Measurements from ENCODE around the gene DLG2. TPM values are rescaled to one million over a fixed set of nuclear protein-coding genes. Genes with fewer than 3 reads are reported as not detected.
A peak's percentile ranks its signal among the peaks of the same experiment; 100 is the strongest.

The DLG2 gene
- total RNA-seq, 1 donor = 1.3 TPM

DNA sequence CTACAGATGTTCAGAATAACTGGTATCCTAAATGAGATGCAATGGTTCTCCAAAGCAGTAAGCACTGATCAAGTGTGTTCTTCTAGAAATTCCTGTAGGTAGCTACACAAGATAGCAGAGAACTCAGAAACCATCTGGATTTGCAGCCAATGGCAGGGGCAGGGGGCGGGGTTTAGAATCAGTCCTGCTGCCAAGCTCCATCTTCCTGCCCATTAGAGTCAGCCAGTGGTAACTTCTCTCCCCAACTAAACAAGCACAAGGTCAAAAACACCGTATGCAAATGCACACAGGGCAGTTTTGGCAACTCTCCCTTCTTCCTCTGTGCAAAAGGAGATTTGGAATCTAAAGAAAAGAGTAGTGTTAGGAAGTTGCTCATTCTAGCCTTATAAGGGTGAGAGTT, 2103.5 kb downstream of the DLG2 start:
- TF ChIP-seq, protein P1, sequence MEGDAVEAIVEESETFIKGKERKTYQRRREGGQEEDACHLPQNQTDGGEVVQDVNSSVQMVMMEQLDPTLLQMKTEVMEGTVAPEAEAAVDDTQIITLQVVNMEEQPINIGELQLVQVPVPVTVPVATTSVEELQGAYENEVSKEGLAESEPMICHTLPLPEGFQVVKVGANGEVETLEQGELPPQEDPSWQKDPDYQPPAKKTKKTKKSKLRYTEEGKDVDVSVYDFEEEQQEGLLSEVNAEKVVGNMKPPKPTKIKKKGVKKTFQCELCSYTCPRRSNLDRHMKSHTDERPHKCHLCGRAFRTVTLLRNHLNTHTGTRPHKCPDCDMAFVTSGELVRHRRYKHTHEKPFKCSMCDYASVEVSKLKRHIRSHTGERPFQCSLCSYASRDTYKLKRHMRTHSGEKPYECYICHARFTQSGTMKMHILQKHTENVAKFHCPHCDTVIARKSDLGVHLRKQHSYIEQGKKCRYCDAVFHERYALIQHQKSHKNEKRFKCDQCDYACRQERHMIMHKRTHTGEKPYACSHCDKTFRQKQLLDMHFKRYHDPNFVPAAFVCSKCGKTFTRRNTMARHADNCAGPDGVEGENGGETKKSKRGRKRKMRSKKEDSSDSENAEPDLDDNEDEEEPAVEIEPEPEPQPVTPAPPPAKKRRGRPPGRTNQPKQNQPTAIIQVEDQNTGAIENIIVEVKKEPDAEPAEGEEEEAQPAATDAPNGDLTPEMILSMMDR (IDR thresholded peaks at IDR 0.05; ENCODE audit: insufficient read depth, low read depth, low read length) = no peak
- no peak for DNase-seq (ENCODE audit: low read depth)
- no peak overlapping the region for H3K4me3 ChIP-seq (ENCODE audit: low read depth, low read length)

DNA sequence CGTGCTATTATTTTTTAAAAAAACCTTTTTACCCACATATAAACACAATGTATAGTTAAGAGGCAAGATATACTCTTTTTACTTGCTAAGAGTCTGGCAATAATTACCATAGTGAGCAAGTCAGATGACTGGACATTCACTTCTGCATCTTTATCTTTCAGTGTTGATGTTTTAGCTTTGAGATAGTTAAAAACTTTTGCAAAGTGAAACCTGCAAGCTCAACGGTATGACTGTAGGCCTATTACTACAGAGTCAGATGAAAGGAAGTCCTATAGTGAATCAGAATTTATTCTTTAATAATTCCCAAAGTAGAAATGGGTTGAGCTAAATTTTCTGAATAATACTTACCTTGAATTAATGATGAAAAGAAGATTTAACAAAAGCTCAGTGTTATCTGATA, 2104.2 kb downstream of the DLG2 start:
- DNase-seq (ENCODE audit: low read depth) = no peak
- TF ChIP-seq, protein P1 (IDR thresholded peaks at IDR 0.05; ENCODE audit: insufficient read depth, low read depth, low read length) = no peak
- H3K4me3 ChIP-seq (ENCODE audit: low read depth, low read length) = no peak overlapping the region

DNA sequence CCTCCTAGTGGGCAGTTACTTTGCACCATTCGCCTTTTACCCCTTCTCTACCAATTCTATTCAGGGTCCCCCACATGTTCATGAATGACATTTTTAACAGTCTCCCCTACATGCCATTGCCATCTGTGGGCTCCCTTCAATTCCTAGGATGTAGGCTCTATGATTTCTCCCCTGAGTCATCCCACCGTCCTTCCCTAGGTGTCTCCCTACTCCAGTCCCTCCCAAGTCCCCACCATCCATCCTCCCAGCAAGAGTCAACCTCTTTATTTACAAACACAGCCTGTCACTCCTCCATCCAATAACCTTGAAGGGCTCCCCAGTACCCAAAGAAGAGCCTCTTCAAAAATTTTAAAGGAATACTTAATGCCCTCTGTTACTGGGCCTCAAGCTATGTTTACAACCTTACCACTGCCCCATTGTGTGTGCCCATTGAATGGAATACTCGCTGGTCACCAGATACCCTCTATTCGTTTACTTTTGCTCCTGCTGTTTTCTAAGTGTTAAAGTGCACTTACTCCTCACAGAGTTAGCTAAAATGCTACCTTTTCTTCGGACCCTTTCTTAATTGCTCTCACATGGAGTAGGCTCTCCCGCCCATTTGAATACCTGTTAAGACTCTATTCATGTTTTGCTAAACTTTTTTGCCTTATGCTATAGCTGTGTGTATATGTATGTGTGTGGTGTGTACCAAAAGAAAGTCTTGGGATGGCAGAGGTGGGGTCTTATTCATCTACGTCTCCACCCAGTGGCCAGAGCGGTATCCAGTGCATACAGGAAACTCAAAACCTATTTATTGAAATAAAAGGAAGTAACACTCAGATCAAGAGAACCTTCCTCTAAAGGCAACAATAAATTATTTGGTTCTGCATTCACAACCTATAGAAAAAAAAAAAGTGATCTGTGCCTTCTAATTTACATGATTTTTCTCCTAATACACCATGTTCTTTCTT, 2105.2 kb downstream of the DLG2 start:
- TF ChIP-seq, protein P1 (IDR thresholded peaks at IDR 0.05; ENCODE audit: insufficient read depth, low read depth, low read length) = peak; percentile 46
- H3K4me3 ChIP-seq (ENCODE audit: low read depth, low read length) = no peak overlapping the region
- peak; percentile 19 for DNase-seq (ENCODE audit: low read depth)

DNA sequence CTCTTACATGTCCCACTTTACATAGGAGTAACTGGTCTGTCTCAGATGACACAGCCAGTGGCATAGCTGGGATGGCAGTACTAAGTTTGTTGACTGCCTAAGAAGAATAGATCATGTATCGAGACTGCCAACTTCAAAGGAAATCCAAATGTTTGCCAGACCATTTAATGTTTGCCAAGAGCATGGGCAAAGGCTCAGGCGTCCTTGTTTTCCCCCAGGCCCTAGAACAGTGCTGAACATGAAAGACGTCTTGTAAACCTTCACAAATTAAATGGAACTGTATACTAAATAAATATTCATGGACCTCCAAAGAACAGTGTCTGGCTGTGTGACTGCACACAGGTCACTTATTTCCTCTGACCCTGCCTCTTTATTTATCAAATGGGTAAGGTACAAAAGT, 2106.3 kb downstream of the DLG2 start:
- TF ChIP-seq, protein P1 (IDR thresholded peaks at IDR 0.05; ENCODE audit: insufficient read depth, low read depth, low read length) = no peak
- H3K4me3 ChIP-seq (ENCODE audit: low read depth, low read length) = no peak overlapping the region
- DNase-seq (ENCODE audit: low read depth) = no peak

DNA sequence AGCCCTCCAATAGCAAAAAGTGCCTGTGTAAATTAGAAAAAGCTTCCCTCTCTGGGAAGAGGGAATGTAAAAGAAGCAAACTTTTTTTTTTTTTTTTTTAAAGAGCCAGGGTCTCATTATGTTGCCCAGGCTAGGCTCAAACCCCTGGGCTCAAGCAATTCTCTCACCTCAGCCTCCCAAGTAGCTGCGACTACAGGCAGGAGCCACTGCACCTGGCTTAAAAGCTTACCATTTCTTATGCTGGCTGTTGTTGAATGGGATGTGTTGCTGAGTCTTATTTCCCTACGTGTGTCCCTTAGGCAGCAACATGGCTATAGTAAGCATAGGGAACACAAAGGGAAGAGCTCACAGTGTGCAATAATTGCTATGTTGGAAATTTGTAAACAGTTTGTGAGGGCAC, 2115.5 kb downstream of the DLG2 start:
- no peak for DNase-seq (ENCODE audit: low read depth)
- TF ChIP-seq, protein P1 (IDR thresholded peaks at IDR 0.05; ENCODE audit: insufficient read depth, low read depth, low read length) = no peak
- no peak overlapping the region for H3K4me3 ChIP-seq (ENCODE audit: low read depth, low read length)

DNA sequence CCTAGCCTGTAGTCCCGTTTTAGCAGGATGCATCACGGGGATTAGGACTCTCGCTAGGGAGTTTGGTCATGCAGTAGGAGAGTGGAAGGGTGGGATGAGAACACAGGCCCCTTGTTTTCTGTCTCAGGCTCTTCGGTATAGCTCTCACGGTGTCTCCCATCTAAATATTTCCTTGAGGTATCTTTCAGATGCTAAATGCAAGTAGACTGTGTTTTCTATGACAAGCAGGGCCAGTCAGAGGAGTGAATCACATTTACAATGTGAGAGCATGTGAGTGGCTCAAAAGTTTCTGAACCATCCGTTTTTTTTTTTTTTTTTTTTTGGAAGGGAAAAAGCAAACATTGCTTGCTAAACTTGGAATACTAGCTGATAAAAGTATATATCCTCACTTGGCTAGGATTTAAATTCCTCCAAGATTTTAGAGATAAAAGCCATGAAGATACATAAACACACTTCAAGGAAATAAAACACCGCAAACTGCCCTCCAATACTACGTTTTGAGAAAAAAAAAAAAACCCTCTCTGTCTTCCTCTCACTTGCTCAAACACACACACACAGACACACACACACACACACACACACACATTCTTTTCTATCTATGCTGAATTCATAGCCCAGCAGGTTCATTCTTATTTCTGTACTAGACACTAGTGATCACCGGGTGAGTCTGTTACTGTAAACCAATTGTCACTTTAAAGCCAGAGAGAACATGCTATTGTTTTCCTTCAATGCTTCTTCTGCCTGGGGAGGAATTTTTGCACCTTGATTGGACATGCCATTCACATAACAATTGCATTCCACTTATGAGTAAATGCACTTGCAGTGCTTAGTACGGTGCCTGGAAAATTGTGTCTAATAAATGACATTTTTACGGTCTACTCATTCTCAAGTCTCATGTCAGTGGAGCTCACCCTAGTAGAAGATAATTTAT, 2116.3 kb downstream of the DLG2 start:
- TF ChIP-seq, protein P1 (IDR thresholded peaks at IDR 0.05; ENCODE audit: insufficient read depth, low read depth, low read length) = no peak
- no peak overlapping the region for H3K4me3 ChIP-seq (ENCODE audit: low read depth, low read length)
- DNase-seq (ENCODE audit: low read depth) = peak; percentile 2
